OCI-LY3 (cell line): ENCODE results near the gene HSD11B1.

Source experiments
- CTCF ChIP-seq: fragments of 200-600, 300-600 bp; sonication (generic); IDR thresholded peaks from 2 replicates; pipeline ENCODE4 v1.5.1; 2014; ENCODE audit warnings: antibody characterized with exemption, low read length, low read depth
- EZH2phosphoT487 ChIP-seq: fragments of 200-600 bp; shearing (Covaris generic); IDR thresholded peaks from 2 replicates; pipeline ENCODE4 v1.6.1; 2018; ENCODE audit warnings: antibody characterized with exemption, mixed run types, low read depth

- TF ChIP-seq CTCF (no peak), EZH2phosphoT487 (no peak)
Measured at GRCh38 chr1:209751627-209752231, 47.1 kb downstream of the HSD11B1 start.
